ENCODE results near the gene EDAR.

The EDAR gene

GRCh38 chr2:108922141-108922915 lies 66.7 kb downstream of the EDAR start:
- Histone ChIP-seq H3K27ac (ENCODE audit: low read depth, low read length) (peak overlapping the region; percentile 70), H3K9ac (ENCODE audit: low read length) (no peak overlapping the region), H3K4me3 (ENCODE audit: low read length) (no peak overlapping the region), H3K4me1 (ENCODE audit: control insufficient read depth, insufficient read depth, low read length) (peaks cover 31% of the 10 kb centered on the region), H3K27me3 (ENCODE audit: control insufficient read depth, insufficient read depth, low read length) (no peaks in the 10 kb centered on the region), H3K36me3 (ENCODE audit: control insufficient read depth, insufficient read depth, low read length) (no peaks in the 10 kb centered on the region)

- Histone ChIP-seq H3K27ac (ENCODE audit: low read depth, low read length) (peak overlapping the region; percentile 57), H3K4me1 (ENCODE audit: control insufficient read depth, insufficient read depth, low read length) (peaks cover 40% of the 10 kb centered on the region), H3K4me3 (ENCODE audit: low read length) (no peak overlapping the region), H3K9ac (ENCODE audit: low read length) (no peak overlapping the region), H3K36me3 (ENCODE audit: control insufficient read depth, insufficient read depth, low read length) (no peaks in the 10 kb centered on the region), H3K27me3 (ENCODE audit: control insufficient read depth, insufficient read depth, low read length) (no peaks in the 10 kb centered on the region)
Measured at GRCh38 chr2:108921096-108922030, 67.7 kb downstream of the EDAR start.

- Histone ChIP-seq H3K27me3 (ENCODE audit: control insufficient read depth, insufficient read depth, low read length) (no peaks in the 10 kb centered on the region), H3K27ac (ENCODE audit: low read depth, low read length) (no peak overlapping the region), H3K4me3 (ENCODE audit: low read length) (no peak overlapping the region), H3K36me3 (ENCODE audit: control insufficient read depth, insufficient read depth, low read length) (no peaks in the 10 kb centered on the region), H3K9ac (ENCODE audit: low read length) (no peak overlapping the region), H3K4me1 (ENCODE audit: control insufficient read depth, insufficient read depth, low read length) (peaks cover 38% of the 10 kb centered on the region)
Measured at GRCh38 chr2:108920686-108921085, 68.3 kb downstream of the EDAR start.

- Histone ChIP-seq H3K27me3 (ENCODE audit: control insufficient read depth, insufficient read depth, low read length) (no peaks in the 10 kb centered on the region), H3K27ac (ENCODE audit: low read depth, low read length) (no peak overlapping the region), H3K36me3 (ENCODE audit: control insufficient read depth, insufficient read depth, low read length) (no peaks in the 10 kb centered on the region), H3K4me1 (ENCODE audit: control insufficient read depth, insufficient read depth, low read length) (peaks cover 37% of the 10 kb centered on the region), H3K4me3 (ENCODE audit: low read length) (no peak overlapping the region), H3K9ac (ENCODE audit: low read length) (no peak overlapping the region)
Measured at GRCh38 chr2:108919571-108920373, 69.2 kb downstream of the EDAR start.

GRCh38 chr2:108918941-108919341 lies 70.1 kb downstream of the EDAR start:
- no peaks in the 10 kb centered on the region for H3K36me3 ChIP-seq (ENCODE audit: control insufficient read depth, insufficient read depth, low read length)
- no peaks in the 10 kb centered on the region for H3K27me3 ChIP-seq (ENCODE audit: control insufficient read depth, insufficient read depth, low read length)
- no peak overlapping the region for H3K4me3 ChIP-seq (ENCODE audit: low read length)
- peaks cover 30% of the 10 kb centered on the region for H3K4me1 ChIP-seq (ENCODE audit: control insufficient read depth, insufficient read depth, low read length)
- H3K9ac ChIP-seq (ENCODE audit: low read length), result no peak overlapping the region
- H3K27ac ChIP-seq (ENCODE audit: low read depth, low read length), result no peak overlapping the region

- Histone ChIP-seq H3K36me3 (ENCODE audit: control insufficient read depth, insufficient read depth, low read length) (no peaks in the 10 kb centered on the region), H3K27me3 (ENCODE audit: control insufficient read depth, insufficient read depth, low read length) (no peaks in the 10 kb centered on the region), H3K27ac (ENCODE audit: low read depth, low read length) (no peak overlapping the region), H3K9ac (ENCODE audit: low read length) (no peak overlapping the region), H3K4me3 (ENCODE audit: low read length) (no peak overlapping the region), H3K4me1 (ENCODE audit: control insufficient read depth, insufficient read depth, low read length) (peaks cover 24% of the 10 kb centered on the region)
Measured at GRCh38 chr2:108918156-108918874, 70.7 kb downstream of the EDAR start.

GRCh38 chr2:108917526-108917925 lies 71.5 kb downstream of the EDAR start:
- H3K4me1 ChIP-seq (ENCODE audit: control insufficient read depth, insufficient read depth, low read length), result peaks cover 20% of the 10 kb centered on the region
- no peaks in the 10 kb centered on the region for H3K27me3 ChIP-seq (ENCODE audit: control insufficient read depth, insufficient read depth, low read length)
- H3K36me3 ChIP-seq (ENCODE audit: control insufficient read depth, insufficient read depth, low read length), result no peaks in the 10 kb centered on the region
- peak overlapping the region; percentile 60 for H3K27ac ChIP-seq (ENCODE audit: low read depth, low read length)
- peak overlapping the region; percentile 4 for H3K4me3 ChIP-seq (ENCODE audit: low read length)
- H3K9ac ChIP-seq (ENCODE audit: low read length), result no peak overlapping the region

GRCh38 chr2:108916796-108917421 lies 72.1 kb downstream of the EDAR start:
- no peaks in the 10 kb centered on the region for H3K27me3 ChIP-seq (ENCODE audit: control insufficient read depth, insufficient read depth, low read length)
- peak overlapping the region; percentile 60 for H3K27ac ChIP-seq (ENCODE audit: low read depth, low read length)
- H3K36me3 ChIP-seq (ENCODE audit: control insufficient read depth, insufficient read depth, low read length), result no peaks in the 10 kb centered on the region
- peaks cover 18% of the 10 kb centered on the region for H3K4me1 ChIP-seq (ENCODE audit: control insufficient read depth, insufficient read depth, low read length)
- no peak overlapping the region for H3K9ac ChIP-seq (ENCODE audit: low read length)
- H3K4me3 ChIP-seq (ENCODE audit: low read length), result peak overlapping the region; percentile 4

GRCh38 chr2:108916122-108916795 lies 72.8 kb downstream of the EDAR start:
- Histone ChIP-seq H3K4me1 (ENCODE audit: control insufficient read depth, insufficient read depth, low read length) (peaks cover 15% of the 10 kb centered on the region), H3K9ac (ENCODE audit: low read length) (no peak overlapping the region), H3K4me3 (ENCODE audit: low read length) (no peak overlapping the region), H3K27me3 (ENCODE audit: control insufficient read depth, insufficient read depth, low read length) (peaks cover under 1% of the 10 kb centered on the region), H3K27ac (ENCODE audit: low read depth, low read length) (peak overlapping the region; percentile 60), H3K36me3 (ENCODE audit: control insufficient read depth, insufficient read depth, low read length) (no peaks in the 10 kb centered on the region)

GRCh38 chr2:108912629-108912902 lies 76.5 kb downstream of the EDAR start:
- H3K36me3 ChIP-seq (ENCODE audit: control insufficient read depth, insufficient read depth, low read length), result no peaks in the 10 kb centered on the region
- no peak overlapping the region for H3K4me3 ChIP-seq (ENCODE audit: low read length)
- peaks cover 3% of the 10 kb centered on the region for H3K27me3 ChIP-seq (ENCODE audit: control insufficient read depth, insufficient read depth, low read length)
- H3K27ac ChIP-seq (ENCODE audit: low read depth, low read length), result no peak overlapping the region
- peaks cover 12% of the 10 kb centered on the region for H3K4me1 ChIP-seq (ENCODE audit: control insufficient read depth, insufficient read depth, low read length)
- H3K9ac ChIP-seq (ENCODE audit: low read length), result no peak overlapping the region

All from rectal smooth muscle tissue (tissue), 1 donor.